PC-3 (cell line): ENCODE data around the gene ZNF746. TPM values are rescaled to one million over a fixed set of nuclear protein-coding genes. Genes with fewer than 3 reads are reported as not detected.
A peak's percentile ranks its signal among the peaks of the same experiment; 100 is the strongest.

Experiments
- ATAC-seq: fragments of 200-7000 bp; cut with Tn5 transposase; 2 replicates; pipeline ENCODE4 v1.9.1; 2020; ENCODE audit warnings: mild to moderate bottlenecking, moderate library complexity
- BruUV-seq: library from RNA; stranded (reverse); fragments of 400-500 nt; replicated peaks from 2 replicates; lab custom pipeline; 2021; lab: Mats Ljungman, UMichigan
- CTCF ChIA-PET: fragments of 300-600 bp; sonication (Branson Sonifier 250); formaldehyde crosslinking; loops from one replicate; lab custom pipeline; 2022; ENCODE audit warnings: antibody characterized with exemption; lab: Charles Lee
- POLR2A ChIA-PET: fragments of 300-600 bp; sonication (Branson Sonifier 250); formaldehyde crosslinking; loops from one replicate; lab custom pipeline; 2022; ENCODE audit warnings: antibody characterized with exemption; ENCODE audit not compliant: unreplicated experiment; lab: Charles Lee
- DNase-seq: peaks from one replicate; pipeline ENCODE4 v3.0.0-alpha.2; 2015
- H2AFZ ChIP-seq: fragments of 300-600 bp; sonication (generic); 2 replicates; pipeline ENCODE4 v1.6.0; 2016; ENCODE audit warnings: antibody characterized with exemption, low read length
- H3F3A ChIP-seq: fragments of 300-600 bp; sonication (generic); one replicate; pipeline ENCODE4 v1.6.0; 2017; ENCODE audit warnings: antibody characterized with exemption, low read length, control low read depth, mild to moderate bottlenecking; ENCODE audit not compliant: unreplicated experiment
- H3K27ac ChIP-seq: fragments of 300-600 bp; sonication (generic); 2 replicates; pipeline ENCODE4 v1.5.1; 2016; ENCODE audit warnings: mild to moderate bottlenecking, low read length
- H3K27me3 ChIP-seq: fragments of 300-600 bp; sonication (generic); 2 replicates; pipeline ENCODE4 v1.6.1; 2016; ENCODE audit warnings: low read length, mixed read lengths
- H3K36me3 ChIP-seq: fragments of 300-600 bp; sonication (generic); 2 replicates; pipeline ENCODE4 v1.6.1; 2016; ENCODE audit warnings: low read depth, mixed run types, low read length, mixed read lengths
- H3K4me1 ChIP-seq: fragments of 300-600 bp; sonication (generic); 2 replicates; pipeline ENCODE4 v1.5.1; 2016; ENCODE audit warnings: low read length; ENCODE audit not compliant: insufficient read depth
- H3K4me2 ChIP-seq: fragments of 300-600 bp; sonication (generic); 2 replicates; pipeline ENCODE4 v1.6.0; 2016; ENCODE audit warnings: low read length
- H3K4me3 ChIP-seq: fragments of 300-600 bp; sonication (generic); 2 replicates; pipeline ENCODE4 v1.5.1; 2016; ENCODE audit warnings: mild to moderate bottlenecking, low read length, mixed read lengths
- H3K79me2 ChIP-seq: fragments of 300-600 bp; sonication (generic); 2 replicates; pipeline ENCODE4 v1.6.1; 2017; ENCODE audit warnings: low read length, mixed read lengths
- H3K9ac ChIP-seq: fragments of 300-600 bp; sonication (generic); 2 replicates; pipeline ENCODE4 v1.6.0; 2016; ENCODE audit warnings: mild to moderate bottlenecking, low read length
- H3K9me2 ChIP-seq: fragments of 300-600 bp; sonication (generic); replicated peaks from 2 replicates; pipeline ENCODE4 v1.6.1; 2016; ENCODE audit warnings: mixed run types, low read length, mixed read lengths
- H3K9me3 ChIP-seq: fragments of 300-600 bp; sonication (generic); 2 replicates; pipeline ENCODE4 v1.6.1; 2016; ENCODE audit warnings: low read length, mixed read lengths
- H4K20me1 ChIP-seq: fragments of 300-600 bp; sonication (generic); 2 replicates; pipeline ENCODE4 v1.6.1; 2016; ENCODE audit warnings: low read length, mixed read lengths
- EZH2 ChIP-seq: fragments of 300-600 bp; sonication (generic); IDR thresholded peaks from one replicate; pipeline ENCODE4 v1.6.1; 2017; ENCODE audit warnings: antibody characterized with exemption, mild to moderate bottlenecking, low read length; ENCODE audit not compliant: unreplicated experiment
- EZH2phosphoT487 ChIP-seq: fragments of 300-600 bp; sonication (generic); IDR thresholded peaks from 2 replicates; pipeline ENCODE4 v1.6.1; 2018; ENCODE audit warnings: mild to moderate bottlenecking, antibody characterized with exemption, low read length, borderline replicate concordance
- intact Hi-C: fragments of 100-400 bp; cut with micrococcal nuclease; formaldehyde crosslinking; loops from 2 replicates; pipeline ENCODE4 v1.9.0; 2023
- total RNA-seq: library from RNA; depleted of rRNA; stranded (reverse); fragments of >200 nt; gene quantifications from 2 replicates; pipeline ENCODE4 v1.2.3, GENCODE V29; 2014
- TF ChIP-seq, protein P1 (sequence below): fragments of 300-600 bp; sonication (generic); conservative IDR thresholded peaks from 2 replicates; pipeline ENCODE4 v1.5.1; 2017; ENCODE audit warnings: antibody characterized with exemption, low read depth, mild to moderate bottlenecking, low read length

Gene ZNF746
- total RNA-seq, 1 experiment from 2014 or later: 19.6 TPM

DNA sequence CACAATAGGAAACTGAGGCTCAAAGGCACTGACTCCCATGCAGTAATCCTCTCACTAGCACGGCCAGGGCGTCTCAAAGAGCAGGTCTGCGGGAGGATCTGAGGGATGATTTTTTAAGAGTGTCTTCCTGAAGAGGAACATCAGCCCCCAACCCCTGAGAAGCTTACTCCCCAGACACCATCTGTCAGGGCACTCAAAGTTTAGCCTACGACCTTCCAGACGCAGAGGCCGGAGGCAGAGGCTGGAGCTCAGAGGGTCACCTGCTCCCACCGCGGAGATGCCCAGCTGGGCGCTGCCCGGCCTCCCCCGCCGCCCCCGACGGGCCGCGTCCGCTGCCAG, 38.4 kb downstream of the ZNF746 start:
- intact Hi-C loops: no loop called here
- no peak overlapping the region for H3K27ac ChIP-seq

DNA sequence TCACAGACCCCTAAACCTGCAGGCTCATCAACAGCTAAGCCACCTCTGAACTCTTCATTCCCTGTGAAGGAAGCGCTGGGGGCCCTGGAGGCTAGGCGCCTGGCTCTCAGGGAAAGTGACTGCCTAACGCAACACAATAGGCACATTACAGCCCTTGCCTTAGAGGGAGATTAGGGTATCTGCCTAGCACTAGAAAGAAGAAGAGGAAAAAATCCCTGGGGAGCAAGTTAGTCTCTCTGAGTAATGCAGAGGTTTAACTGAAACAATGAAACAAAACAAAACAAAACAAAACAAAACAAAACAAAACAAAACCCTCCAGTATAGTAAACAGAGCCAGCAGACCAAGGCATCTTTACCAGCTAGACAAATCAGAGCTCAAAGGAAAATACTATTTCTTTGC, 39.4 kb downstream of the ZNF746 start:
- BruUV-seq: no TSS peak
- no peaks in the 10 kb centered on the region for H4K20me1 ChIP-seq
- H3K9ac ChIP-seq: no peak overlapping the region
- DNase-seq: no peak
- peaks cover 15% of the 10 kb centered on the region; the same call in 1 of the 2 replicates for H3K4me1 ChIP-seq
- CTCF ChIA-PET: no interaction called here
- H3K9me3 ChIP-seq: no peaks in the 10 kb centered on the region
- POLR2A ChIA-PET: interaction anchor here (0.6 kb wide), 1 partner anchor 313 kb away, joined by 3 read pairs; no protein-coding TSS in a partner anchor
- H3K4me2 ChIP-seq: peak overlapping the region; percentile 75; the same call in 1 of the 2 replicates
- peaks cover 36% of the 10 kb centered on the region for H3K79me2 ChIP-seq
- no peaks in the 10 kb centered on the region for H3F3A ChIP-seq
- no peak overlapping the region for H3K4me3 ChIP-seq
- H3K27ac ChIP-seq: no peak overlapping the region
- no peaks in the 10 kb centered on the region for H3K27me3 ChIP-seq
- intact Hi-C loops: no loop called here
- no peak for ATAC-seq
- no peak overlapping the region for H2AFZ ChIP-seq
- TF ChIP-seq EZH2 (no peak), EZH2phosphoT487 (no peak)
- TF ChIP-seq, protein P1, sequence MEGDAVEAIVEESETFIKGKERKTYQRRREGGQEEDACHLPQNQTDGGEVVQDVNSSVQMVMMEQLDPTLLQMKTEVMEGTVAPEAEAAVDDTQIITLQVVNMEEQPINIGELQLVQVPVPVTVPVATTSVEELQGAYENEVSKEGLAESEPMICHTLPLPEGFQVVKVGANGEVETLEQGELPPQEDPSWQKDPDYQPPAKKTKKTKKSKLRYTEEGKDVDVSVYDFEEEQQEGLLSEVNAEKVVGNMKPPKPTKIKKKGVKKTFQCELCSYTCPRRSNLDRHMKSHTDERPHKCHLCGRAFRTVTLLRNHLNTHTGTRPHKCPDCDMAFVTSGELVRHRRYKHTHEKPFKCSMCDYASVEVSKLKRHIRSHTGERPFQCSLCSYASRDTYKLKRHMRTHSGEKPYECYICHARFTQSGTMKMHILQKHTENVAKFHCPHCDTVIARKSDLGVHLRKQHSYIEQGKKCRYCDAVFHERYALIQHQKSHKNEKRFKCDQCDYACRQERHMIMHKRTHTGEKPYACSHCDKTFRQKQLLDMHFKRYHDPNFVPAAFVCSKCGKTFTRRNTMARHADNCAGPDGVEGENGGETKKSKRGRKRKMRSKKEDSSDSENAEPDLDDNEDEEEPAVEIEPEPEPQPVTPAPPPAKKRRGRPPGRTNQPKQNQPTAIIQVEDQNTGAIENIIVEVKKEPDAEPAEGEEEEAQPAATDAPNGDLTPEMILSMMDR: no peak
- H3K36me3 ChIP-seq: peaks cover 3% of the 10 kb centered on the region; the same call in 1 of the 2 replicates
- no peaks in the 10 kb centered on the region for H3K9me2 ChIP-seq

More for the DNA sequence above, 38.4 kb downstream of the ZNF746 start:
- Histone ChIP-seq H3K27me3 (no peaks in the 10 kb centered on the region), H3K9me2 (no peaks in the 10 kb centered on the region), H3F3A (no peaks in the 10 kb centered on the region), H3K4me1 (peaks cover 15% of the 10 kb centered on the region; the same call in 1 of the 2 replicates), H3K9ac (peak overlapping the region; percentile 57; the same call in 1 of the 2 replicates), H3K4me3 (peak overlapping the region; percentile 76), H3K79me2 (peaks cover 36% of the 10 kb centered on the region), H3K36me3 (peaks cover 3% of the 10 kb centered on the region; the same call in 1 of the 2 replicates), H2AFZ (peak overlapping the region; percentile 55; the same call in 1 of the 2 replicates), H3K9me3 (no peaks in the 10 kb centered on the region), H3K4me2 (peak overlapping the region; percentile 75), H4K20me1 (no peaks in the 10 kb centered on the region)
- POLR2A ChIA-PET: no interaction called here
- CTCF ChIA-PET: interaction anchor here (0.6 kb wide), 1 partner anchor 283 kb away, joined by 5 read pairs; no protein-coding TSS in a partner anchor
- no peak for DNase-seq
- no peak for TF ChIP-seq EZH2
- TF ChIP-seq, protein P1: no peak
- TF ChIP-seq EZH2phosphoT487: no peak
- no TSS peak for BruUV-seq
- no peak for ATAC-seq

- no peak overlapping the region for H3K4me3 ChIP-seq
- H3K36me3 ChIP-seq: peaks cover 3% of the 10 kb centered on the region; the same call in 1 of the 2 replicates
- ChIA-PET POLR2A (interaction anchor here (0.6 kb wide), 1 partner anchor 314 kb away, joined by 3 read pairs; no protein-coding TSS in a partner anchor), CTCF (no interaction called here)
- no peaks in the 10 kb centered on the region for H3F3A ChIP-seq
- no TSS peak for BruUV-seq
- TF ChIP-seq EZH2 (no peak), EZH2phosphoT487 (no peak)
- TF ChIP-seq, protein P1: no peak
- DNase-seq (no peak), ATAC-seq (no peak)
- no peaks in the 10 kb centered on the region for H4K20me1 ChIP-seq
- H2AFZ ChIP-seq: no peak overlapping the region
- intact Hi-C loops: no loop called here
- no peaks in the 10 kb centered on the region for H3K9me2 ChIP-seq
- no peak overlapping the region for H3K9ac ChIP-seq
- H3K27ac ChIP-seq: no peak overlapping the region
- peaks cover 36% of the 10 kb centered on the region for H3K79me2 ChIP-seq
- H3K4me1 ChIP-seq: peaks cover 15% of the 10 kb centered on the region; the same call in 1 of the 2 replicates
- H3K9me3 ChIP-seq: no peaks in the 10 kb centered on the region
- no peaks in the 10 kb centered on the region for H3K27me3 ChIP-seq
- H3K4me2 ChIP-seq: no peak overlapping the region
Measured at GRCh38 chr7:149457766-149458165, 39.8 kb downstream of the ZNF746 start.
